SK-N-SH treated with all-trans-retinoic acid at 6 μM for 48 hours (cell line): ENCODE measurements around the gene FAM217A.

Source experiments
- ARNTL ChIP-seq: fragments of 450-650 bp; formaldehyde crosslinking; IDR thresholded peaks from 2 replicates; pipeline ENCODE4 v1.5.0; 2020; ENCODE audit warnings: low read depth, mild to moderate bottlenecking, moderate library complexity, borderline replicate concordance
- PATZ1 ChIP-seq: fragments of 250-450 bp; sonication (Bioruptor Pico); IDR thresholded peaks from 2 replicates; pipeline ENCODE4 v1.8.0; 2020; ENCODE audit warnings: mild to moderate bottlenecking, moderate library complexity, borderline replicate concordance
- PPARA ChIP-seq: fragments of 250-450 bp; sonication (Bioruptor Pico); IDR thresholded peaks from 2 replicates; pipeline ENCODE4 v1.5.0; 2020; ENCODE audit warnings: mild to moderate bottlenecking, borderline replicate concordance
- ZC3H10 ChIP-seq: fragments of 250-450 bp; sonication (Bioruptor Pico); IDR thresholded peaks from 2 replicates; pipeline ENCODE4 v1.5.1; 2021; ENCODE audit warnings: mild to moderate bottlenecking, moderate library complexity

GRCh38 chr6:4091941-4092340 lies 13.0 kb upstream of the FAM217A start:
- TF ChIP-seq ARNTL (CRISPR knock-in tag): no peak
- TF ChIP-seq PATZ1 (CRISPR knock-in tag): no peak
- no peak for TF ChIP-seq PPARA (CRISPR knock-in tag)
- TF ChIP-seq ZC3H10 (CRISPR knock-in tag): no peak
